Activated CD4-positive, alpha-beta memory T cell treated with anti-CD3 and anti-CD28 coated beads, Interleukin-2, amount 10 ng/mL, durations not matched to agents 7 days and 5 days (primary cell): ENCODE data around the gene SETDB2. TPM values are rescaled to one million over a fixed set of nuclear protein-coding genes. Genes with fewer than 3 reads are reported as not detected.

Experiments used
- total RNA-seq, 2 experiments: library from RNA; stranded (reverse); gene quantifications; one replicate each; pipeline ENCODE4 v1.2.3, GENCODE V29; 2021

SETDB2 gene
- total RNA-seq, 2 experiments from 2014 or later: 14.8 to 16.0 TPM

Other genes with a start within 250 kb of the SETDB2 start
- not detected for gene MLNR, start 223.9 kb upstream of the SETDB2 start, total RNA-seq
- 10 to 100 TPM; 12.8 to 16.7 TPM for gene CDADC1, start 196.3 kb upstream of the SETDB2 start, total RNA-seq
- 1 to 10 TPM; 5.5 TPM for gene CAB39L, start 210 bp upstream of the SETDB2 start, total RNA-seq
- 100 to 1,000 TPM; 135 to 144 TPM for gene PHF11, start 51.7 kb downstream of the SETDB2 start, total RNA-seq
- gene RCBTB1, start 141.3 kb downstream of the SETDB2 start, total RNA-seq: 10 to 100 TPM; 18.5 to 19.0 TPM
- under 1 TPM; 0.63 to 0.81 TPM for gene ARL11, start 184.2 kb downstream of the SETDB2 start, total RNA-seq
- 10 to 100 TPM; 27.5 to 28.1 TPM for gene EBPL, start 247.2 kb downstream of the SETDB2 start, total RNA-seq